ENCODE data around the gene C4orf33. TPM values are rescaled to one million over a fixed set of nuclear protein-coding genes. Genes with fewer than 3 reads are reported as not detected.
"Not testable (repeated sequence)": the region's sequence is repeated elsewhere in the genome, so short reads cannot be mapped to it uniquely, and the experiment has no call there.

The C4orf33 gene
- total RNA-seq, 2 experiments from 2014 or later, result 9.1 to 11.3 TPM

DNA sequence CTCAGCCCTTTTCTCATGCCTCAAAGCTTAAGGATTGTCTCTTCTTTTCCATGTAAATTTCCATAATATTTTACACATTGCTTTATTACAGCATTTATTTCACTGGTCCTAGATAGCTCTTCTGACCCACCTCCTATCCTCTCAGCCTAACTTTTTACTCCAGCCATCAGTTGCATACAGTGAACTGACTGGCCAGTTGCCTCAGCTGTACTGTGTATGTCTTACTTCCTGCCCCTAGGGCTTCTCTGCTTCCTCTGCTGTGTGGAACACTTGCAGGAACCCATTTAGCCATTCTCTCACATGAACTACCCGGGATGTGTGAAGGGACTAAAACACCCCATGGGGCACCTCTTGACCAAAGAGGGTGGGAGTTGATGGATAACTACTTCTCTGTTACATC lies 18.0 kb downstream of the C4orf33 start:
- no peak overlapping the region for H3K4me3 Mint-ChIP-seq
- no peaks in the 10 kb centered on the region for H3K9me3 Mint-ChIP-seq
- ChIA-PET POLR2A (no interaction called here), CTCF (interaction anchor here (0.6 kb wide), 1 partner anchor 495 kb away, joined by 4 read pairs; no protein-coding TSS in a partner anchor)
- ATAC-seq (ENCODE audit: poor library complexity) (no peak), DNase-seq (no peak)
- no peaks in the 10 kb centered on the region for H3K4me1 ChIP-seq (ENCODE audit: insufficient read depth, low read length)
- TF ChIP-seq, protein P1, sequence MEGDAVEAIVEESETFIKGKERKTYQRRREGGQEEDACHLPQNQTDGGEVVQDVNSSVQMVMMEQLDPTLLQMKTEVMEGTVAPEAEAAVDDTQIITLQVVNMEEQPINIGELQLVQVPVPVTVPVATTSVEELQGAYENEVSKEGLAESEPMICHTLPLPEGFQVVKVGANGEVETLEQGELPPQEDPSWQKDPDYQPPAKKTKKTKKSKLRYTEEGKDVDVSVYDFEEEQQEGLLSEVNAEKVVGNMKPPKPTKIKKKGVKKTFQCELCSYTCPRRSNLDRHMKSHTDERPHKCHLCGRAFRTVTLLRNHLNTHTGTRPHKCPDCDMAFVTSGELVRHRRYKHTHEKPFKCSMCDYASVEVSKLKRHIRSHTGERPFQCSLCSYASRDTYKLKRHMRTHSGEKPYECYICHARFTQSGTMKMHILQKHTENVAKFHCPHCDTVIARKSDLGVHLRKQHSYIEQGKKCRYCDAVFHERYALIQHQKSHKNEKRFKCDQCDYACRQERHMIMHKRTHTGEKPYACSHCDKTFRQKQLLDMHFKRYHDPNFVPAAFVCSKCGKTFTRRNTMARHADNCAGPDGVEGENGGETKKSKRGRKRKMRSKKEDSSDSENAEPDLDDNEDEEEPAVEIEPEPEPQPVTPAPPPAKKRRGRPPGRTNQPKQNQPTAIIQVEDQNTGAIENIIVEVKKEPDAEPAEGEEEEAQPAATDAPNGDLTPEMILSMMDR (IDR thresholded peaks at IDR 0.05), result no peak
- H3K4me1 Mint-ChIP-seq (ENCODE audit: low read depth), result no peaks in the 10 kb centered on the region
- no peaks in the 10 kb centered on the region for H3K27me3 ChIP-seq (ENCODE audit: control insufficient read depth in 1 of 2, insufficient read depth in 2 of 2, low read length in 2 of 2)
- no peaks in the 10 kb centered on the region for H3K27me3 Mint-ChIP-seq
- no peak overlapping the region for H3K27ac Mint-ChIP-seq
- intact Hi-C loops (cut with DNase I, micrococcal nuclease), result no loop called here
- H3K4me3 ChIP-seq (ENCODE audit: low read length), result no peak overlapping the region
- H3K36me3 ChIP-seq (ENCODE audit: insufficient read depth, low read length), result peaks cover 10% of the 10 kb centered on the region
- H3K9me3 ChIP-seq (ENCODE audit: control insufficient read depth in 1 of 2, insufficient read depth in 1 of 2, low read length in 2 of 2), result no peaks in the 10 kb centered on the region
- no peak overlapping the region for H3K27ac ChIP-seq (ENCODE audit: low read depth in 1 of 2, low read length in 2 of 2)
- H3K36me3 Mint-ChIP-seq (ENCODE audit: low read depth), result peaks cover 25% of the 10 kb centered on the region

DNA sequence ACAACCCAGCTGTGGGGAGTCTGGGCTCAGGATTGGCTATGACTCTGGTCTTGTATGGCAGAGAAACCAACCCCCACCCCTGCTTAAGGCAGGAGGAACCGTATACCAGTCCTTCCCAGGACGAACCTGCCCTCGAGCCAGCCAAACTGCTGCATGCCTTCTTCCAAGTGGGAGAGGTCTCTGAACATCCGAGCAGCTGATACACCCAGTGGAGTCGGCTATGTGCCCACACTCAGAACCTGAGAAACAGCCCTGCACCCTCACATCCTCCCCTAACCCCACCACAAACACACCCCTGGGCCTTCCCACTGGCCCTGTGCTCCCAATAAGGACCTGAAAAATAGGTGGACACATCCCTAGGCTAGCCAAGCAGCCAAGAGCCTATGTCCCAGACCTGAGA lies 21.8 kb downstream of the C4orf33 start:
- Mint-ChIP-seq H3K9me3 (no peaks in the 10 kb centered on the region), H3K36me3 (ENCODE audit: low read depth) (peaks cover 4% of the 10 kb centered on the region), H3K4me1 (ENCODE audit: low read depth) (no peaks in the 10 kb centered on the region), H3K4me3 (no peak overlapping the region), H3K27me3 (no peaks in the 10 kb centered on the region), H3K27ac (no peak overlapping the region)
- CTCF ChIA-PET, result no interaction called here
- intact Hi-C loops (cut with DNase I, micrococcal nuclease), result no loop called here
- no peak for DNase-seq
- Histone ChIP-seq H3K9me3 (ENCODE audit: control insufficient read depth in 1 of 2, insufficient read depth in 1 of 2, low read length in 2 of 2) (no peaks in the 10 kb centered on the region), H3K27ac (ENCODE audit: low read depth in 1 of 2, low read length in 2 of 2) (no peak overlapping the region), H3K4me3 (ENCODE audit: low read length) (no peak overlapping the region), H3K36me3 (ENCODE audit: insufficient read depth, low read length) (no peaks in the 10 kb centered on the region), H3K4me1 (ENCODE audit: insufficient read depth, low read length) (no peaks in the 10 kb centered on the region), H3K27me3 (ENCODE audit: control insufficient read depth in 1 of 2, insufficient read depth in 2 of 2, low read length in 2 of 2) (no peaks in the 10 kb centered on the region)
- POLR2A ChIA-PET, result no interaction called here
- no peak for ATAC-seq (ENCODE audit: poor library complexity)
- TF ChIP-seq, protein P1 (IDR thresholded peaks at IDR 0.05), result no peak

DNA sequence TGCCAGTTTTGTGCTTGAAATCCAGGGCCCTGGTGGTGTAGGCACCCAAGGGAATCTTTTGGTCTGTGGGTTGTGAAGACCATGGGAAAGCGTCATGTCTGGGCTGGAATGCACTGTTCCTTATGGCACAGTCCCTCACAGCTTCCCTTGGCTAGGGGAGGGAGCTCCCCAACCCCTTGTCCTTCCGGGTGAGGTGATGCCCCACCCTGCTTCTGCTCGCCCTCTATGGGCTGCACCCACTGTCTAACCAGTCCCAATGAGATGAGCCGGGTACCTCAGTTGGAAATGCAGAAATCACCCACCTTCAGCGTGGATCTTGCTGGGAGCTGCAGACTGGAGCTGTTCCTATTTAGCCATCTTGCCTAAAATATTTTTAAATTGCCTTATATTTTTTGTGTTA lies 30.7 kb downstream of the C4orf33 start:
- intact Hi-C loops (cut with DNase I, micrococcal nuclease); ATAC-seq (ENCODE audit: poor library complexity); POLR2A ChIA-PET: not testable (repeated sequence)

DNA sequence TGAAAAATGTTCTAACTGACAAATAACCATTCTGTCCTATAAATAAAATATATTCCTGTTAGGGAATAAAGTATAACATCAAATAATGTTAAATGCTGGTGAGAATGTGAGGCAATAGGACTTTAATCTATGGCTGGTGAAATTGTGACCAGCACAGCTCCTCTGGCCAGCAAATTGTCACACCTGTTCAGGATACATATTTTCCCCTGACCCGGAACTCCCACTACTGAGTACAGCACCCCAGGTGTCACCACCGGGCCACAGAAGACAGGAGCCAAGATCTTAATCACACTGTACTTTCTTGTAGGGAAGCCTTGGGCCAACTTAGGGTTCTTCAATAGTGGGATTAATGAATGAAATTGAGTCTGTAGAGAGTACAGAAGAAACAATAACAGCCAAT lies 33.2 kb downstream of the C4orf33 start:
- Histone ChIP-seq H3K27ac (ENCODE audit: low read depth in 1 of 2, low read length in 2 of 2) (no peak overlapping the region), H3K36me3 (ENCODE audit: insufficient read depth, low read length) (no peaks in the 10 kb centered on the region), H3K4me1 (ENCODE audit: insufficient read depth, low read length) (no peaks in the 10 kb centered on the region), H3K9me3 (ENCODE audit: control insufficient read depth in 1 of 2, insufficient read depth in 1 of 2, low read length in 2 of 2) (peaks cover 0 to 4% of the 10 kb centered on the region in 2 experiments), H3K27me3 (ENCODE audit: control insufficient read depth in 1 of 2, insufficient read depth in 2 of 2, low read length in 2 of 2) (no peaks in the 10 kb centered on the region), H3K4me3 (ENCODE audit: low read length) (no peak overlapping the region)
- no peak for ATAC-seq (ENCODE audit: poor library complexity)
- intact Hi-C loops (cut with DNase I, micrococcal nuclease), result no loop called here
- POLR2A ChIA-PET, result no interaction called here
- Mint-ChIP-seq H3K4me3 (no peak overlapping the region), H3K36me3 (ENCODE audit: low read depth) (peaks cover 5% of the 10 kb centered on the region), H3K27ac (no peak overlapping the region), H3K27me3 (no peaks in the 10 kb centered on the region), H3K4me1 (ENCODE audit: low read depth) (no peaks in the 10 kb centered on the region), H3K9me3 (peaks cover 5% of the 10 kb centered on the region)
- CTCF ChIA-PET, result no interaction called here
- TF ChIP-seq, protein P1 (IDR thresholded peaks at IDR 0.05), result no peak
- no peak for DNase-seq

More for the DNA sequence above, 30.7 kb downstream of the C4orf33 start:
- H3K4me3 Mint-ChIP-seq; H3K4me3 ChIP-seq (ENCODE audit: low read length); H3K9me3 ChIP-seq (ENCODE audit: control insufficient read depth in 1 of 2, insufficient read depth in 1 of 2, low read length in 2 of 2); H3K27me3 Mint-ChIP-seq; H3K27ac ChIP-seq (ENCODE audit: low read depth in 1 of 2, low read length in 2 of 2); H3K4me1 Mint-ChIP-seq (ENCODE audit: low read depth); H3K4me1 ChIP-seq (ENCODE audit: insufficient read depth, low read length); CTCF ChIA-PET; H3K27ac Mint-ChIP-seq; H3K27me3 ChIP-seq (ENCODE audit: control insufficient read depth in 1 of 2, insufficient read depth in 2 of 2, low read length in 2 of 2); H3K36me3 ChIP-seq (ENCODE audit: insufficient read depth, low read length); DNase-seq; H3K9me3 Mint-ChIP-seq: not testable (repeated sequence)
- H3K36me3 Mint-ChIP-seq (ENCODE audit: low read depth), result peaks cover 11% of the 10 kb centered on the region
